Adrenal gland (tissue), 19 donors: Measurements from ENCODE around the gene SLC25A26. TPM values are rescaled to one million over a fixed set of nuclear protein-coding genes. Genes with fewer than 3 reads are reported as not detected.
A peak's percentile ranks its signal among the peaks of the same experiment; 100 is the strongest.

Source experiments
- DNase-seq, 7 donors: peaks; one replicate each; pipeline ENCODE4 v3.0.0-alpha.2; 2019 to 2020
- H3K27ac ChIP-seq, 5 donors: fragments of 200-600 bp; sonication (generic) in 4 of 5; 1 replicate in 3 of 5; 2 replicates in 2 of 5; pipeline versions ENCODE4 v1.5.1 to v1.8.0; 2016 to 2020; ENCODE audit warnings: mild to moderate bottlenecking in 1 of 5
- H3K27me3 ChIP-seq: fragments of 200-600 bp; 2 replicates; pipeline ENCODE4 v1.8.0; 2021
- H3K36me3 ChIP-seq, 2 donors: fragments of 200-600 bp; replicated peaks in 1 of 2; 1 replicate in 1 of 2; 2 replicates in 1 of 2; pipeline versions ENCODE4 v1.5.1 to v1.8.0; 2018 to 2022
- H3K4me1 ChIP-seq, 2 donors: fragments of 200-600 bp; replicated peaks in 1 of 2; 1 replicate in 1 of 2; 2 replicates in 1 of 2; pipeline versions ENCODE4 v1.5.1 to v1.8.0; 2018 to 2021
- H3K4me3 ChIP-seq, 4 donors: fragments of 200-600 bp; sonication (generic) in 3 of 4; one replicate each; pipeline ENCODE4 v1.5.1; 2016 to 2018
- H3K9me3 ChIP-seq, 3 donors: fragments of 200-600 bp; sonication (generic) in 1 of 3; replicated peaks in 1 of 3; 1 replicate in 2 of 3; 2 replicates in 1 of 3; pipeline versions ENCODE4 v1.5.1 to v1.8.0; 2016 to 2021
- CTCF ChIP-seq, 6 experiments: fragments of 450-650 bp in 4 of 6; fragments of 200-600 bp in 2 of 6; sonication (generic) in 1 of 6; IDR thresholded peaks; 1 replicate in 5 of 6; 2 replicates in 1 of 6; pipeline versions ENCODE4 v1.5.1 to v1.8.0; 2016 to 2021; ENCODE audit warnings: antibody characterized with exemption in 6 of 6, mild to moderate bottlenecking in 2 of 6, moderate library complexity in 1 of 6
- POLR2A ChIP-seq, 2 donors: fragments of 450-650 bp; IDR thresholded peaks; one replicate each; pipeline ENCODE4 v1.6.1; 2017; ENCODE audit warnings: antibody characterized with exemption in 2 of 2, mild to moderate bottlenecking in 2 of 2, moderate library complexity in 1 of 2
- WGBS, 4 donors: extraction: QIAGEN DNeasy Blood & Tissue Kit in 2 of 4; methylation state at CpG; one replicate each; pipeline versions ENCODE4 v1.1.5 to v1.1.7; 2013 to 2017; 5-methylcytosine and 5-hydroxymethylcytosine counted together
- intact Hi-C, 2 donors: fragments of 100-400 bp; cut with DNase I; formaldehyde crosslinking; loops; one replicate each; pipeline versions ENCODE4 v1.14.1 to v1.15.0; 2022 to 2023
- long read RNA-seq, 10 donors: library from polyadenylated mRNA in 3 of 10; unstranded in 2 of 10; stranded (forward) in 1 of 10; transcript quantifications; one replicate each; pipeline ENCODE4 v2.0.0 and lab custom pipeline, GENCODE V29; 2021 to 2026
- polyA plus RNA-seq, 3 donors: library from polyadenylated mRNA; stranded (reverse); fragments of 200-250 nt in 2 of 3; fragments of 350-450 nt in 1 of 3; fragmentation: Illumina TruSeq in 1 of 3; extraction: RNeasy Lipid Tissue Mini Kit (QIAGEN cat#74804) in 1 of 3; gene quantifications; one replicate each; pipeline ENCODE4 v1.2.3, GENCODE V29; 2013 to 2014
- total RNA-seq, 9 donors: library from RNA; depleted of rRNA in 4 of 9; stranded (reverse); fragments of >200 nt in 4 of 9; fragments of 120-200 nt in 1 of 9; fragmentation: NEBNext Ultra II Directional in 1 of 9; extraction: Animal tissue kit (Norgen Biotek cat#: 25700) in 1 of 9; gene quantifications; one replicate each; pipeline versions ENCODE4 v1.1.0 to v1.2.4, GENCODE V29; 2013 to 2023
- donor health status: healthy with polysubstance abuse.
- donor health status: Bipolar disorder and iron deficiency.
- donor health status: DM: yes; HTN: yes; CAD: no.
- donor health status: DM: no; HTN: no; CAD: no.
- donor health status: DM: no; HTN: no; CAD: no.
- donor health status: DM: yes; HTN: yes; CAD: no.

Gene SLC25A26
- total RNA-seq (10 to 100 TPM; 19.2 to 38.2 (median 23.4) TPM), polyA plus RNA-seq (10 to 100 TPM in 2 of 3 donors, 1 to 10 TPM in 1; 9.5 to 16.5 (median 10.7) TPM)
- long read RNA-seq, donor 1, partial matches to known transcripts: 11 of 15 reads
- long read RNA-seq, donor 1, other reads (novel, unspliced or antisense): 0 of 15 reads
- long read RNA-seq, donor 2, partial matches to known transcripts: 15 of 16 reads
- long read RNA-seq, donor 2, other reads (novel, unspliced or antisense): 0 of 16 reads
- long read RNA-seq, donor 3, partial matches to known transcripts: 0 of 2 reads
- long read RNA-seq, donor 3, other reads (novel, unspliced or antisense): 0 of 2 reads
- long read RNA-seq, donor 4, transcript SLC25A26-201 (9 exons, 1,023 nt): major isoform, 6 of 19 reads
- long read RNA-seq, donor 4, partial matches to known transcripts: 8 of 19 reads
- long read RNA-seq, donor 4, other reads (novel, unspliced or antisense): 5 of 19 reads
- long read RNA-seq, donor 5, transcript SLC25A26-201 (9 exons, 1,023 nt): major isoform, 6 of 28 reads
- long read RNA-seq, donor 5, partial matches to known transcripts: 20 of 28 reads
- long read RNA-seq, donor 5, other reads (novel, unspliced or antisense): 2 of 28 reads
- long read RNA-seq, donor 6, transcript SLC25A26-201 (9 exons, 1,023 nt): major isoform, 6 of 18 reads
- long read RNA-seq, donor 6, partial matches to known transcripts: 10 of 18 reads
- long read RNA-seq, donor 6, other reads (novel, unspliced or antisense): 2 of 18 reads
- long read RNA-seq, donor 7, partial matches to known transcripts: 7 of 7 reads
- long read RNA-seq, donor 7, other reads (novel, unspliced or antisense): 0 of 7 reads
- long read RNA-seq, donor 8, partial matches to known transcripts: 17 of 19 reads
- long read RNA-seq, donor 8, other reads (novel, unspliced or antisense): 0 of 19 reads
- long read RNA-seq, donor 9, partial matches to known transcripts: 12 of 15 reads
- long read RNA-seq, donor 9, other reads (novel, unspliced or antisense): 0 of 15 reads
- long read RNA-seq, donor 10, partial matches to known transcripts: 0 of 1 reads
- long read RNA-seq, donor 10, other reads (novel, unspliced or antisense): 0 of 1 reads

GRCh38 chr3:66220602-66221377, at the start of gene SLC25A26:
TSS of gene SLC25A26 (plus strand) at chr3:66221001. CDS start at chr3:66221095, 94 bp downstream.
- H3K9me3 ChIP-seq: no peaks in the 10 kb centered on the region
- 0 to 2% (median 1%) methylated on average over 24 to 56 of the region's 56 CpGs for WGBS, 4 donors
- H3K27ac ChIP-seq: peak within 1 kb of the TSS; percentile 9 to 86 (median 72)
- H3K27me3 ChIP-seq: no peaks in the 10 kb centered on the region
- TF ChIP-seq CTCF (IDR thresholded peaks at IDR 0.05): no peak
- peak; percentile 49 to 73 for TF ChIP-seq POLR2A (IDR thresholded peaks at IDR 0.05)
- peak; percentile 96 to 98 (median 98) for DNase-seq
- peak within 1 kb of the TSS; percentile 75 to 96 (median 84) for H3K4me3 ChIP-seq
- no peaks in the 10 kb centered on the region for H3K36me3 ChIP-seq
- intact Hi-C loops: no loop called here
- peaks cover 4 to 14% of the 10 kb centered on the region in 2 donors for H3K4me1 ChIP-seq

- intact Hi-C loops: no loop called here
- 89 to 100% (median 95%) methylated on average over 1 of the region's 1 CpG for WGBS, 4 donors
- Histone ChIP-seq H3K36me3 (no peaks in the 10 kb centered on the region), H3K9me3 (no peaks in the 10 kb centered on the region), H3K4me3 (no peak overlapping the region), H3K4me1 (no peaks in the 10 kb centered on the region), H3K27me3 (no peaks in the 10 kb centered on the region), H3K27ac (no peak overlapping the region)
- TF ChIP-seq POLR2A (IDR thresholded peaks at IDR 0.05) (no peak), CTCF (IDR thresholded peaks at IDR 0.05) (no peak)
- no peak for DNase-seq
Observed at GRCh38 chr3:66172394-66172793, 48.4 kb upstream of the SLC25A26 start.

GRCh38 chr3:66177026-66177425, 43.8 kb upstream of the SLC25A26 start:
- Histone ChIP-seq H3K36me3 (no peaks in the 10 kb centered on the region), H3K27me3 (no peaks in the 10 kb centered on the region), H3K4me3 (no peak overlapping the region), H3K27ac (no peak overlapping the region), H3K4me1 (peaks cover 0 to 3% of the 10 kb centered on the region in 2 donors), H3K9me3 (no peaks in the 10 kb centered on the region)
- 74 to 79% (median 77%) methylated on average over 1 of the region's 1 CpG for WGBS, 4 donors
- DNase-seq: no peak
- intact Hi-C loops: no loop called here
- TF ChIP-seq POLR2A (IDR thresholded peaks at IDR 0.05) (no peak), CTCF (IDR thresholded peaks at IDR 0.05) (no peak)
